HG02571 (cell line): Measurements from ENCODE around the gene ARHGDIG.

Experiments used
- ATAC-seq: cut with Tn5 transposase; IDR thresholded peaks from one replicate; pipeline ENCODE4 v1.9.1; 2021; ENCODE audit warnings: mild to moderate bottlenecking, moderate library complexity; ENCODE audit not compliant: unreplicated experiment

The ARHGDIG gene

DNA sequence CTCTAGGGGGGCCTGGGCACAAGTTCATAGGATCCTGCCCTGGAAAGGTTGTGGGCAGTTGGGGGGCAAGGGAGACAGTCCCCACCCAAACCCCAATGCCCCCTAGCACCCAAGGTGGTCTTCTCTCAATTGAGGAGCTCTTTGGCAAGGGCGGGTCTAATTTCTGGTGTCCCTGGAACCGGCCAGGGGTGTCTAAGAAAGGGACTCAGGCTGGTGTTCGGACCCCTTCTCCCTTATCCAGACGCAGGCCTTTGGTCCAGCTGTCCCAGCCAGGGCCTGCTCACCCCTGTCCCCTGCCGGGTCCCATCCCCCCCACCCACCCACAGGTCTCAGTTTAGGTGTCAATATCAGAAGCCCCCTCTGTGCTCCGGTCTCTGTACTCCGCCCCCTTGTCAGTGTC is 860 bp upstream of the ARHGDIG start:
- ATAC-seq: no peak

GRCh38 chr16:280005-280460 is 358 bp upstream of the ARHGDIG start:
- ATAC-seq: no peak

- no peak for ATAC-seq
Measured at GRCh38 chr16:280991-281659, 734 bp downstream of the ARHGDIG start.

- ATAC-seq: no peak
Measured at GRCh38 chr16:281660-282255, 1.4 kb downstream of the ARHGDIG start.

- ATAC-seq: no peak
Measured at GRCh38 chr16:282491-282890, 2.1 kb downstream of the ARHGDIG start.

GRCh38 chr16:283033-283805 is 2.8 kb downstream of the ARHGDIG start, which contains the start of gene PDIA2:
Gene PDIA2 (plus strand): TSS chr16:283164. CDS start chr16:283170, 6 bp downstream.
- no peak for ATAC-seq

GRCh38 chr16:284204-285120 is 4.1 kb downstream of the ARHGDIG start:
- no peak for ATAC-seq

DNA sequence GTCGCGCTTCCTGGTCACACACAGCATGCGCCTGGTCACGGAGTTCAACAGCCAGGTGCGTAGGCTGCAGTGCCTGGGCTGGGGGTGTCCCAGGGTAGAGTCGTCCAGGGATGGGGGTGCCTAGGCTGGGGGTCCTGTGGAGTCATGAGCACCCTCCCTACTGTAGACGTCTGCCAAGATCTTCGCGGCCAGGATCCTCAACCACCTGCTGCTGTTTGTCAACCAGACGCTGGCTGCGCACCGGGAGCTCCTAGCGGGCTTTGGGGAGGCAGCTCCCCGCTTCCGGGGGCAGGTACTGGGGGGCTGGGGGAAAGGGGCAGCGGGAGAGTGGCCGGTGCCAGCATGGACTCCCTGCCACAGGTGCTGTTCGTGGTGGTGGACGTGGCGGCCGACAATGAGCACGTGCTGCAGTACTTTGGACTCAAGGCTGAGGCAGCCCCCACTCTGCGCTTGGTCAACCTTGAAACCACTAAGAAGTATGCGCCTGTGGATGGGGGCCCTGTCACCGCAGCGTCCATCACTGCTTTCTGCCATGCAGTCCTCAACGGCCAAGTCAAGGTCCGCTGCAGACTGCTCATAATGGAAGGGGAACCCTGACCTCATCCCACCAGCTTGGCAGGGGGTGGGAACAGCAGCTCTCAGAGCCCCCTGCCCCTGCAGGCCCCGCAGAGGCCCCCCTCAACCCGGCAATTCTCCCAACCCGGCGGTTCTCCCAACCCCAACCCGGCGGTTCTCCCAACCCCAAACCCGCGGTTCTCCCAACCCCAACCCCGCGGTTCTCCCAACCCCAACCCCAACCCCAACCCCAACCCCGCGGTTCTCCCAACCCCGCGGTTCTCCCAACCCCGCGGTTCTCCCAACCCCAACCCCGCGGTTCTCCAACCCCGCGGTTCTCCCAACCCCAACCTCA is 5.0 kb downstream of the ARHGDIG start:
- ATAC-seq: no peak

DNA sequence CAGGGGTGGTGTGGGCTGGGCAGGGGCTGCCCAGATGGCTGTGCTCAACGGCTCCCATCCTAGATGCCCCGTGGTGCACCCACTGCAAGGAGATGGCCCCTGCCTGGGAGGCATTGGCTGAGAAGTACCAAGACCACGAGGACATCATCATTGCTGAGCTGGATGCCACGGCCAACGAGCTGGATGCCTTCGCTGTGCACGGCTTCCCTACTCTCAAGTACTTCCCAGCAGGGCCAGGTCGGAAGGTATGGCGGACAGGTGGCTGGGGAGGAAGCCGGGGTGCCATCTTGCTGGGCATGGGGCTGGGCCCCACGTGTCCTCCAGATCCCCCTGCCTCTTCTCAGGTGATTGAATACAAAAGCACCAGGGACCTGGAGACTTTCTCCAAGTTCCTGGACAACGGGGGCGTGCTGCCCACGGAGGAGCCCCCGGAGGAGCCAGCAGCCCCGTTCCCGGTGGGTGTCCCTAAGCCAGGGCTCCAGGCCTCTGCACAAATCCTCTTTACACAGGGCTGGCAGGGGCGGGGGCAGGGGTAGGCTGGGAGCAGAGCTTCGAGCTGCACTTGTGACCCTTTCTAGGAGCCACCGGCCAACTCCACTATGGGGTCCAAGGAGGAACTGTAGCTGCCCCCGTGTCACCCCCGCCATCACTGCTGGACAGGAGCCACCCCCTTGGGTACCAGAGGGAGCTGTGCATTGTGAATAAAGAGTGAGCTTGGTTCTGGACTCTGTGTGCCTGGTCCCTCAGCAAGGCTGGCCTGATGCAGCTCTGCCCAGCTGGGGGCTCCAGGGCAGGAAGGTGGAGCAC is 6.3 kb downstream of the ARHGDIG start:
- ATAC-seq: no peak

- no peak for ATAC-seq
Measured at GRCh38 chr16:287298-287811, 7.0 kb downstream of the ARHGDIG start.

DNA sequence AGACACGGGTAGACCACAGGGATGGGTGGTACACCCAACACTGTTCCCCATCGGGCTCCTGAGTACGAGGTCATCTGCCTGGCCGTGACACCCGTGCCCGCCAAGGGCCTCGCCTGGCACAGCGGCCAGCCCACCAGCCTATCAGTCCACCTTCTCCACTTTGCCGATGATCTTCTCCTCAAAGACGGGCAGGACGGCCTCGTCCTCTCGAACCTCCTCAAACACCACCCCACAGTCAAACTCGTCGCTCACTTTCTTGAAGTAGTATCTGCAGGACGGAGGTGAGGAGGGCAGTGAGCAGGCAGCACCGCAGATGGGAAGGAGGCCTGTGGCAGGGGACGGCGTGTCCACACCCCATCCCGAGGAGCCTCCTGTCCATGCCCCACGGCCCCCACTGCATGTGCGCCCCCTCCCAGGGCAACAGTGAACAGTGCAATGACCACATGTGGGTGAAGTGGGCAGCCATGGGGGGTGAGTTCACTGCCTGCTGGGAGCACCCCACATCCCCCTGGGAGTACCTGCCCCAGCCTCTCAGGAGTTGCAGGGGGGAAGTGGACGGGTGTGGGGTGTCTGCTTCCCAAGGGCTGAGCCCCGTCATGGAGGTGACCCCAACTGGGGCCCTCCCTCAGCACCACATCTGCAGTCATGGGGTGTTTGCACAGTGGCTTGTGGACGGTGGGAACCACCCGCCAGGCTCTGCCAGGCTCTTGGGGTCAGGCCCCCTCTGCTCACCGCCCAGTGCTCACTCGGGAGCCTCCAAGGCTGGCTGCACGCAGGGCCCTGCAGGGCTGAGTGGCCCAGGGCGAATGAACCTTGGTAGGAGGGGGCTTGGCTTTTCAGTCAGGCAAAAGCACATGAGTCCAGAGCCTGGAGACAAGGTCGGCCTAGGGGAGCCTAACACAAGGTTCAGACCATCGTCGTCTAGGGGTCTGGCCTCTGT is 7.9 kb downstream of the ARHGDIG start:
- ATAC-seq: no peak

DNA sequence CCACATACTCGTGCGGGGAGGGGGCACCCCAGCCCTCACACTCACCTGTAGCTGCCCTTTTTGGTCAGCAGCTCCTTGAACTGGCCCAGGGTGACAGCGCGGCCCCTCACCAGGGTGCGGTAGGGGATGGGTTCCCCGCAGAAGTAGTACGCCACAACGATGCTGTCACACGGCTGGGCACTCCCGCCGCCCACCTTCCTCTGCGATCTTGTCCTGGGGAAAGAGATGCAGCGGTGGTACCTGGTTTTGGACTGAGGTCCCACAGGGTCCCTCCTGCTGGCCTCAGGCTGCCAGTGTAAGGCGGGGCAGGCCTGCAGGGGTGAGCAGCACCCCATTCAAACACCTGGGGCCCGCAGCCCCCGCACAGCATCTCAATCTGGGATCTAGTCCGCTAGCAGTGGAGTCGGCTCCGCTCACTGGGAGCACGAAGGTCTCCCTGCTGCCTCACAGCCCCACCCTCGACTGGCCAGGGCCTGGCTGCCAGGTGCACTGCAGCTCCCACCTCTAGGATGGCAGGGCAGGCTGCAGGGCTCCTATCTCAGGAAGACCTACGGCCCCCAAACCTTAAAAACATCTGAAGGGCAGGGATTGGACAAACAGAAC is 9.1 kb downstream of the ARHGDIG start:
- no peak for ATAC-seq

- ATAC-seq: no peak
Measured at GRCh38 chr16:290015-290680, 9.8 kb downstream of the ARHGDIG start.

GRCh38 chr16:290681-291405 is 10.5 kb downstream of the ARHGDIG start:
- no peak for ATAC-seq

DNA sequence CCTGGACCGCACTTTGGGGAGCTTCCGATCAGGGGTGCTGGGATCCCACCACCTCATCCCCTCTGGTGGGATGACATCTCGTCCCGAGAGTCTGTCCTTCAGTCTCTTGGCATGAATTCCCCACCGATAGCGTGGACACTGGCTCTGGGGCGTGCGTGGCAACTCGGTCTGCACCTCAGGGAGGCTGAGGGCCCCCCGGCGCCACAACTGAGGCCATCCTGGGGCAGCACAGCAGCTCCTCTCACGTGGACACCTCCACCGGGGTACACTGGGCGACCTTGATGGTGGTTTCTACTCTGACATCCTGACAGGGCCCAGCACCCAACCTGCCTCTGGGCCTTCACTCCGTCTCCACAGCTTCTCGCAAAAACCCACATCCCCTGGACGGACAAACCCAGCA is 11.1 kb downstream of the ARHGDIG start:
- ATAC-seq: no peak
